GM18868 (cell line): ENCODE data around the gene TBCK.

Experiments used
- ATAC-seq: cut with Tn5 transposase; IDR thresholded peaks from one replicate; pipeline ENCODE4 v1.9.1; 2021; ENCODE audit warnings: mild to moderate bottlenecking, moderate library complexity; ENCODE audit not compliant: unreplicated experiment

TBCK gene

GRCh38 chr4:105996845-105997244 lies 319.2 kb downstream of the TBCK start:
- no peak for ATAC-seq

GRCh38 chr4:105994841-105995501 lies 321.0 kb downstream of the TBCK start:
- no peak for ATAC-seq

- no peak for ATAC-seq
Measured at GRCh38 chr4:105994061-105994460, 321.9 kb downstream of the TBCK start.

- no peak for ATAC-seq
Measured at GRCh38 chr4:105992641-105993305, 323.2 kb downstream of the TBCK start.

GRCh38 chr4:105991726-105992125 lies 324.3 kb downstream of the TBCK start:
- ATAC-seq: no peak
